OCI-LY3 (cell line): ENCODE data around the gene IGFL3.

Experiments
- EZH2phosphoT487 ChIP-seq: fragments of 200-600 bp; shearing (Covaris generic); IDR thresholded peaks from 2 replicates; pipeline ENCODE4 v1.6.1; 2018; ENCODE audit warnings: antibody characterized with exemption, mixed run types, low read depth
- TF ChIP-seq, protein P1 (sequence below): fragments of 200-600, 300-600 bp; sonication (generic); IDR thresholded peaks from 2 replicates; pipeline ENCODE4 v1.5.1; 2014; ENCODE audit warnings: antibody characterized with exemption, low read length, low read depth

DNA sequence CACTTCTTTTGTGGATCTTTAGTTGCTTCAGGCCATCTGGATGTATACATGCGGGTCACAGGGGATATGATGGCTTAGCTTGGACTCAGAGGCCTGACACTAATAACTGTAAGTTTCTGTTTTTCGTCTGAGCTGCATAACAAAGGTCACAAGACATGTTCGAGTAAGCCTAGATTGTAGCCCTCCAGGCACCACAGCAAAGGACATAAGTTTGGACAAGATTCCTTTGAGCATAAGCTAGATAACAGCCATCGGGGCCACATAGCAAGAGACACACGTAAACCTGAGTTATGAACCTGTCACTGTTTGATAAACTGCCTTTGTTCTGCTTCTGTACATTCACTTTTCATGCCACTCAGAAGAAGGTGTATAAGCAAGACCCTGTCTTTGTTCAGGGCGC is 14.6 kb downstream of the IGFL3 start:
- TF ChIP-seq, protein P1, sequence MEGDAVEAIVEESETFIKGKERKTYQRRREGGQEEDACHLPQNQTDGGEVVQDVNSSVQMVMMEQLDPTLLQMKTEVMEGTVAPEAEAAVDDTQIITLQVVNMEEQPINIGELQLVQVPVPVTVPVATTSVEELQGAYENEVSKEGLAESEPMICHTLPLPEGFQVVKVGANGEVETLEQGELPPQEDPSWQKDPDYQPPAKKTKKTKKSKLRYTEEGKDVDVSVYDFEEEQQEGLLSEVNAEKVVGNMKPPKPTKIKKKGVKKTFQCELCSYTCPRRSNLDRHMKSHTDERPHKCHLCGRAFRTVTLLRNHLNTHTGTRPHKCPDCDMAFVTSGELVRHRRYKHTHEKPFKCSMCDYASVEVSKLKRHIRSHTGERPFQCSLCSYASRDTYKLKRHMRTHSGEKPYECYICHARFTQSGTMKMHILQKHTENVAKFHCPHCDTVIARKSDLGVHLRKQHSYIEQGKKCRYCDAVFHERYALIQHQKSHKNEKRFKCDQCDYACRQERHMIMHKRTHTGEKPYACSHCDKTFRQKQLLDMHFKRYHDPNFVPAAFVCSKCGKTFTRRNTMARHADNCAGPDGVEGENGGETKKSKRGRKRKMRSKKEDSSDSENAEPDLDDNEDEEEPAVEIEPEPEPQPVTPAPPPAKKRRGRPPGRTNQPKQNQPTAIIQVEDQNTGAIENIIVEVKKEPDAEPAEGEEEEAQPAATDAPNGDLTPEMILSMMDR, result no peak
- no peak for TF ChIP-seq EZH2phosphoT487
